Stimulated activated CD8-positive, alpha-beta memory T cell treated with anti-CD3 and anti-CD28 coated beads, Interleukin-7, amount 100 ng/mL, for 48 hours (primary cell): Measurements from ENCODE around the gene NEUROD6.

Experiments
- DNase-seq, 2 donors: peaks; one replicate each; pipeline ENCODE4 v3.0.0-alpha.2; 2020; ENCODE audit warnings: low read depth in 1 of 2; ENCODE audit errors: extremely low read depth in 1 of 2

NEUROD6 gene

DNA sequence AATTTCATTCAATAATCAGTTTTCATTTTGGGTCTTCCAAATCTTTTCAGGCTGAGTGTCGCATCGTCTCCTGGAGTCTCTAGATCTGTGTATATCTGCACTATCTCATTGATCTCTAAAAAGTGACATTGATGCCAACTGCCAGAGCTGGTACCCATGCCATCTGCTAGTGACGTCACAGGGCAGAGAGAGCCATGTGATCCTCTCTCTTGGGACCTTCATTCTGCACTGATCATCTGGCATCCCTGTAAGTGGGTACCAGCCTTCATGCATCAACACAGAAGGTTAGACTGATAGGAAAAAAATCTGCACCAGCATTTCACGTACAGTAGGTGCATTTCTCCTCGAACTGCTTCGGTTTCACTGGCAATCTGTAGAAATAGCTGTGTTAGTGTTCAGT lies at the start of gene NEUROD6:
NEUROD6 (minus strand) TSS at position 124 of the 400 bp plus-strand sequence. CDS start 1,458 bp downstream, outside the sequence.
- DNase-seq: no peak

DNA sequence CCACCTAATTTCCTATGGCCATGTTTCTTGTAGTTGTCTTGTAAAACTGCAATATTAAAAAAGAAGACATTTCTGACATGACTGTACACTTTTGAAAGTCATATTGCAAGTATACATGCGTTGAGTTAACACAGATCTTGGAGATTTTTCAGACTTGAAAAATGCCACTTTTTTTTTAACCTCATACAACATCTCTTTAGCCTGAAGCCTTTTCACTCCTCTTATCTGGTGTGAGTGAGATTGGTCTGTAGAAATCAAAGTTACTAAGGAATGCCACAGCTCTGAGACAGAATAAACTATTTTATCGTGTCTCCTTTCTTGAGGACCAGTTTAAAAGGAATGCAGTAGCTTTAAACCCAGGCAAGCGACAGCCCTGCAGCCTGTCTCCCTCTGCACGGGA lies 43.9 kb upstream of the NEUROD6 start:
- no peak for DNase-seq

DNA sequence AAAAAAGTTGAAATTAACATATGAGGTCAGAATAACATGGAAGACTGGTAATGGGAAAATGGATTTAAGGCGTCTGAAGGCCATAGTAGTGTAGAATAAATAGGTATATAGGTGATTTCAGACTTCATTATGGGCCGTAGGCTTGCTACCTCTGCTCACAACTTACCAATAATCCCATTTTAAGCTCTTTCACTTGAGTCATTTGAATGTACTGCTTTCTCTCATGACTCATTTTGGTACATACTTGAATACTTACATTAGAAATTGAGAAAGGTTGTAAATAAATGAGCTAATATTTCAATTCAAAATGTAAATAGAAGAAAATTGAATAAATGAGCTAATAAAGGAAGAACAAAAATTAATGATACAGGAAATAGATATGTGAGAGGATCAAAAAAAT lies 42.2 kb upstream of the NEUROD6 start:
- DNase-seq: no peak

DNA sequence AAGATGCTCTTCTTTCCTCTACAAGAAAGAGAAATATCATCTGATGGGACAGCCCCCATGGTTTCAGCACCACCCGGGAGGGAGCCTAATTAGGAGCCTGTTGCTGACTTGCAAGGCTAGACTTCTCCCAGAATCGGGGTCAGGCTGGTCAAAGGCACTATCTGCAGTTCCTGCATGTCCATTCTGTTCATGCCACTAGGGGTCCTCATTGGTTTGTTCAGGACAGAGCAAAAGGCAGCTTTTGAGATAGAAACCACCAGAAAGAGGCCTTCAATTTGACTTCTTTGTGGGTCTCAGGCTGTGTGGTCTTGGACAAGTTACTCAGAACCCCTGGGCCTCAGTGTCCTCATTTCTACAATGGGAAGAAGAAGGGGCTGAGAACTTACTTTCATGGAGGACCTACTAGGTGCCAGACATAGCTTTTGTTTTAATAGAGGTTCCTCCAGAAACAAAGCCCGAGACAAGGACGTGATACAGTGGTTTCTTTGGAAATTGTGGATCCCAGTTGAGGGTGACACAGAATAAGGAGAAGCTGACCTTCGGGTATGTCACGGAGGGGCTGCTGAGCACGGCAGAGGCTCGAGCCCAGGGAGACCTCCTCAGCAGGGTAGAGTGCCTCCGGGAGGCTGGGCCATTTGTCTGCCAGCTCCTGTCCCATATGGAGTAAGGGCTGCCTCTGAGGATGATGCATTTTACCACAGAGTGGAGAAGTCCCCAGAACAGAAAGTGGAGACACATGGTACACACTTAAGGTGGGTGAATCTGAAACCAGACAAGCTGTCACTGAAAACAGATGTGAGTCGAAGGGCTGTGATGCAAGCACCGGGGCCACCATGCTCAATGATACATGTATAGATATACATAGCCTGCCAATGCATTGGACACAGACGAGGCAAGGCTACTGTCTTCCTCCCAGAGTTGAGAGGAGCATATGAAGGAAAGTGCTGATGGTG lies 33.1 kb upstream of the NEUROD6 start:
- DNase-seq: no peak

DNA sequence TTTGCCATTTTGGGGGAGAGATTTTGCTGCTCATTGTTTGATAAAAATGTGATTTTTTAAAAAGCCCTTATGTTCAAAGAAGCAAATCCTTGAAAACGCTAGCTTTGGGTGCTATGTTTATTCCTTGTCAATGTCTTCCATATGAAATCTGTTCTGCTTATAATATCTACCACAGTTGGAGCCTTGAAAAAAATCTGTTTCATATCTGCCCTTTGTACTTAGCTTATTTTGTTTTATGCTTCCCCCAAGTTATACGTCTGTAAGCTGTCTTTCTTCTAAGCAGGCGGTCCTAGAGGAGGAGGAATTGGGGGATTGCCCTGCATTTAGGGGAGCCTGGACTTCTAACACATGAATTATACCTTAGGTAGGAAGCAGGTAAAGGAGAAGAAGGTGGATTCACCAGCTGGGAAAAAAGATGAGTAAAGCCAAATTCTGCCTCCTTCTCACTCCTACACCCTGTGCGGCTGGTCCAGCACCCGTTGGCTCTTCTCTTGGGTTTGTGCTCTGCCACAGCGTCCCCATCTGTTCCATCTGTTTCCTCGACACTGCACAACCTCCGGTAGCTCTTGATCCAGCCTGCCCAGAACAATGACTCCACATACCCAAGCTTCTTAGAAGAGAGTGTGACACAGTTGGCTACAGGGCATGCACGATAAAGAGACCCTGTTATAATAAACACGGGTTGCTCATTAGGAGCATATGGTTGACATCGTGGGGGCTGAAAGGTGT lies 31.9 kb upstream of the NEUROD6 start:
- DNase-seq: no peak

DNA sequence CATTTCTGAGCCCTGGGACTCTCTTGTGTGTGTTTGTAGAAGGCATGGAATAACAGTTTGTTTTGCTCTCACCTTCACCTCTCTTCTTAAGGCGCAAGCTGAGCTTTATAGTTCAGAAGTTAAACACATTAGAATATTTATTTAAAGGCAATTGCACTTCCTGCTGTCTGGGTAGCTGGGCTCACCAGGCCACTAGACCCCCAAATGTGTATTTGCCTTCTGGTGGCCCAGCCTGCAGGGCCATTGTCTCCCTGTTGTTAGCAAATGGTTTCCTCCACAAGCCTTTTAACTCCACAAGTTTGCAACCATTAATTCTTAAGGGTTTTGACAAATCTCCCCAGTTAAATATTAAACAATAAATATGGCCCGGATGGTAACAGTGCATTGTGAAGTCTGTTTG lies 31.1 kb upstream of the NEUROD6 start:
- DNase-seq: no peak

DNA sequence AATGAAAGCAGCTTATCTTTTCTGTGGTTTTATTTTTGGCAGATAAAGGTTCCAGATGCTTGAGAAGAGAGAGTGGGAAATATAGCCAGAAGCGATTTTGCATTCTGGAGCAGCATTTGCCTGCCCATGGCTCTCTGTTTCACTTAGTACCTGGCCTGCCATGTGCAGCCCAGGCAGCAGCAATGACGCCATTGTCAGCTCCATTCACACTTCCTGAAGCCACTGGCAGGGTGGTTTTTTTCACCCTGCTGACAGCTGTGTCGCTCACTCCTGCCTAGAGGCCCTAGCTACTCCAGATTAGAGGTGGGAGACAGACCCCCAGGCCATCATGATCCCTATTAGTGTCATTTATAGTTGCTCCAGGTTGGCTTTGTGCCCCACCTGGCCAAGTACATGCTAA lies 30.1 kb upstream of the NEUROD6 start:
- no peak for DNase-seq

DNA sequence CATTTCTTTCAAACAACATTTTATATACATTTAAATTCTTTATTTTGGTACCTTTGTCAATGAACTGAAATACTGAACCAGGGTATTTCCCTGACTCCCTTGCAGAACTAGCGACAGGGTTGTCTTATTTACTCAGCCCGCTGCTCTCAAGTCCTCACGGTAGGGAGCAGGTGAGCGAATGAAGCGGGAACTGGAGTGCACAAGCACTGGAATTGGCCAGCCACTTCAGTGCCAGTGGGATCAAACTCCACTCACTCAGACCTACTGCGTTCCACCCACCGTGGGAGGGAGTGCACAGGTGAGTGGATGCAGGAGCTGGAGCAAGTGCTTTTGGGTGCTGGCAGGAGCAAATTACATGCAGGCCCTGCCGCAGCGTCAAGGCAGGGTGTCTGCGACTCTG lies 28.1 kb upstream of the NEUROD6 start:
- no peak for DNase-seq

DNA sequence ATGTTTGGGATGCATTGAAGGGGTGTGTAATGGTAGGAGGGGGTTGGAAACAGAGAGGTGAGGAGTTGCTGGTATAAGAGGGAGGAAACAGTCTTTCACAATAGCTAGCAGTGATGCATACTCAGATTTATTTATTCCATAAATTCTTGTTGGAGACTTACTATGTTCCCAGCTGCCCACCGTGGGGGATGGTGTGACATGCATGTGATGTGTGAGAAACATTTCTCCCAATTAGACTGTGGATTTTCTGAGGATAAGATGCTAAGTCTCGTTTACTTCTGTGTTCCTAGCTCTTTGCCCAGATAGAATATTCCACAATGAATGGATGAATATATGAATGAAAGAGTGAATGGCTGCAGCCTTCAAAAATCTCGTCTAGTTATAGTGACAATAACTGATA lies 23.0 kb upstream of the NEUROD6 start:
- DNase-seq: no peak

DNA sequence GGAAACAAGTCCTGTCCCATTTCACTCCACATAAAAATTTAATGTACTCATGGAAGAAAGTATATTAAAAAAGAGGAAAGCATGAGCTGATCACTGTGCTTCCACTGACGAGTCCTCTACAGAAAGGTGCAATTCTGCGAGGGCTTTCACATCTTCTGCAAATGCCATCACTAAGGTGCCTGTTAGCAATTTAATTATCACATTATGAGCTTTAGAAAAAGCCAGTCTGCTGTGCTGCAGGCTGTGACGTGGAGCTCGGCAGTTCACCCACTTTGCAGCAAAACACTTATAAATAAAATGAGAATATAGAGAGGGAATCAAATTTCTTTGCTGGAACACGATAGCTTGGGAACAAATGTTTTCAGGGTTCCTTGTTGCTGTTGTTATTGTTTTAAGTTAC lies 22.5 kb upstream of the NEUROD6 start:
- no peak for DNase-seq

DNA sequence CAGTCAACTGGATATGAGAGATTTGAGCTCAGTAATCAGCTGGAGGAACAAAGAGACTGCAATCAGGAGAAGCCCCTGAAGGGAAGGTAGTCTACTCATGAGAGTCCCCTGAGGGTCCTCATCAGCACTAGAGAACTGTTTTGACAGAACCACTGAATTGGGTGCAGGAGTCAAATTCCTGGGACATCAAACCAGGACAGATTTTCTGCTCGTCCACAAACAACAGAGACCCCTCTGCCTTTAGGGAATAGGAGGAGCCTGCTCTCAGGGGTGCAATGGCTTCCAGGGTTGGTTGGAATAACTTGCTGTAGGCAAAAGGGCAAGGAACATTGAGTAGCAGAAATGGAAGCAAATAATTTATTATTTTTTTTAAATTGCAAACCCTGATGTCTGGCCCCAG lies 21.9 kb upstream of the NEUROD6 start:
- no peak for DNase-seq

DNA sequence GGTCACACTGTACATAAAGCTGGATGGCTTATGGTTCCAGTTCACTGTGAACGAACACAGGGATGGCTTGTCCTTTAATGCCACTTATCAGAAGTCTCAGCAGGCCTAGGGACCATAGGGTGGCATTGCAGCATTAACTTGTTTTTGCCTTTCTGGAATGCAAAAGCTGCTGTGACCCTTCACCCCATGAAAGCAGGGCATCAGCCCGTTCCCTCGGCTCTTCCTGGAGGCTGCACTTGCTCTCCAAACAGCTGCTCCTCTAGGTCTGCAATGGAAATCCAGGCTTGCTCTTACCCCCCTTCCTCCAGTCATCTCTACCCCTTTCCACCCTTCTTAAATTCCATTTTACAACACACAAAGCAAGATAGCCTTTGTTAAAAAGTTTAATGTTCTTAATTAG lies 17.9 kb upstream of the NEUROD6 start:
- no peak for DNase-seq

DNA sequence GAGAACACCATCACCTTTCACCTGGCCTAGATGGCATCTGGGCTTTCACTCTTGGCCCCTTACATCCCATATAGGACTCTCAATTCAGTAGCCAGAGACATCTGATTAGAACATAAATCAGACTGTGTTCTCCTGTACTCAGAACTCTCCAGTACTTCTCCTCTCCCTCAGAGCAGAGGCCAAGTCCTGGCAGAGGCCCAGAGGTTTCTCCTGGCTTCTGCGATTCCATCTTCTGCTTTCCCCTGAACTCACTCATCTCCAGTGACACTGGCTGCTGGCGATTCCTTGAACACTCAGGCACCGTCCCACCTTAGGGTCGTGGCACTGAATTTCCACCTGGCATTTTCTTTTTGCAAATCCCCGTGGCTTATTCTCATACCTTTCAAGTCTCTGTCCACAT lies 4.9 kb upstream of the NEUROD6 start:
- DNase-seq: no peak

DNA sequence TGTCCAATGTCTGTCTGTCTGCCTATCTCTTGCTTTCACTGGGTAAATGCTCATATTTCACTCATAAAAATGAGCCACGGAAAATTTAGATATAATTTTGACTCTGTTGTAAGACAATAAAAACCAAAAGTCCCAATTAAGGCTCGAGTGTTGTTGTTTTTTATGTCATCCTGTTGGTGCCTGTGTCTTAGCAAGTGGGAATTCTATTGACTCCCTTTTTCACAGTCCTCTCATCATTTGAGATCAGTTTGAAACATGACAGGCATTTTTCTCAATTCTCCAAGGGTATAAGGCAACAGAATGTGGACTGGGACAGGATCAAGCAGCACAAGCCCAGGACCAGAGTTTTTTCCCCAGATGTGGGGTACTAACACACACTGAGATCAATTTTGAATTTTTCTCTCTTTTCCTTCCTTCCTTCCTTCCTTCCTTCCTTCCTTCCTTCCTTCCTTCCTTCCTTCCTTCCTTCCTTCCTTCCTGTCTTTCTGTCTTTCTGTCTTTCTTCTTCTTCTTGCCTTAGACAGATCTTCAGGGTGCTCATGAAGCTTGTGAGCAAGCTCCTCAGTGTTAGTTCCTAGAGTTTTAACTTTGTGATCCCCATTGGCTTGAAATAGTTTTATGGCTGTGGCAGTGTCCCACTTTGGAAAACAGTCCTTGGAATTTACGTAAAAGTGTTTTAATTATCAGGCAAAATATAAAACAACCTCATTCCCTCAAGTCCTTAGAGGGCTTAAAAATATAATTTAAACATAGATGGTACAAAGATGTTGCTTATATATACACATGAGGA lies 3.2 kb upstream of the NEUROD6 start:
- DNase-seq: no peak

DNA sequence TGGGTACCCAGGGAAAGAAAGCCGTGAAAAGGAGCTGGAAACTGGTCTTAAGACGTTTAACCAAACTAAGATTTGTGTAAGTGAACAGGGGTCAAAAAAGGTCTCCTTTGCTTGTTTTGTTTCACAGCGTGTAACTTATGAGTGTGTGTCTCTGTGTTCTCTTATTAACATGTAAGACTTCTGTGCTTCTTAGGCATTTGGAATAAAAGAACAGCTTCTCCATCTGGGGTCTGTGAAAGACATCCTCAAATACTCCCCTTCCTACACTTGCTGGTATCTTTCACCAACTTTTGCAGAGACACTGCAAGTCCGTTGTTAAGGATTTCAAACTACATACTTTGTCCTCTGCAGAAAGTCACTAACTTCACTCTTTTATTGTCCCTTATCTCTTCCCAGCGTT lies 615 bp upstream of the NEUROD6 start:
- no peak for DNase-seq

DNA sequence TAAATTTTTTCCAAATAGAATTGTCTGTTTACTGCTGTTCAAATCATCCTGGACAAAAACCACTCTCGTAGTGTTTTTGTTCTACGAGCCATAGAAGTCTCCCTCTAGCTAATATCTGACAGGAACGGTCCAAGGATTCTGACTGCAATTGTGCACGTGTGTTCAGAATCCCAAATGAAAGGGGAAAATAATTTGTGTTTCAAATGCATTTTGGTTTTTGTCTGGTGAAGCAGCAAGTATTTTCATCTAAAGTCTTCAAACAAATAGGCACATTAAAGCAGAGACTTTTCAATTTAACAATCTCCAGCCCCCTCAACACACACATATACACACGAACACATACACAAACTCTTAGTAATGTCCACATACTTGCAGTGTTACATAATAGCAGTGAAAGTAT lies 475 bp downstream of the NEUROD6 start:
- no peak for DNase-seq

DNA sequence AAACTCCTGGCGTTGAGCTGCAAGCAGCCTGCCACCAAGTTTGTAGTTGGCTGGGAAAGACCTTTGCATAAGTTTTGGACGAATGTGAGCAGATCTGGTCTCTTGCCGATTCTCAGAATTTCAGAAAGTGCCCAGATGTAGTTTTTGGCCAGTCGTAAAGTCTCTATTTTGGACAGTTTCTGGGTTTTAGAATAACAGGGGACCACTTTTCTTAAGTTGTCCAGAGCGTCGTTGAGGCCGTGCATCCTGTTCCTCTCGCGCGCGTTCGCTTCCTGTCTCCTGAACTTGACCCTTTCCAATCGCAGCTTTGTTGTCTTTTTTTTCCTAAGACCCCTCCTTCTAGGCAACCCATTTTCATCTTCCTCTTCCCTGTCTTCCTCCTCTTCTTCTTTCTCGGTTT lies 1.8 kb downstream of the NEUROD6 start:
- no peak for DNase-seq

DNA sequence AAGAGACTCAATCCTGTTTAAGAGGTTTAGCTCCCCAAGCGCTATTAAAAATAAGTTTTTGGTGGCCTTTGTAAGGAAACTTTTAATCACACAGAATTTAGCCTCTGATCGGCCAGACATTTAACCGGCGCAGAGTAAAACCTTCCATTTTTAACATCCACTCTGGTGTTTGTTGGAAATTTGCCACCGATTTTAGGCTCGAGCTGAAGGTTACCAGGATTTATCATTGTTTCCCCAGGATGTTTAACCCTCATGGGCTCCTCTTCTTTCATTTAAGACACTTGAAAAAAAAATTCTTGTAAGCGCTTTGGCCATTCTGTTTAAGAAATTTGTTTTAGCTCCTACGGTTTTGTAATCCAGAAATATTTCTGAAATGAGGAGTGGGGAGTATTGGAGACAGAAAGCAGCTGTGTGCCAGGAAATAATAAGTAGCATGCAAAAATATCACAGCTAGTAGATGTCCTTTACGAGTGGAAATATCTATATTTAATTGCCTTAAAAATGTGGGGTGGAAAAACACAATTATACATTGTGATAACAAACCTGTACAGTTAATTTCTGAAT lies 3.4 kb downstream of the NEUROD6 start:
- no peak for DNase-seq

DNA sequence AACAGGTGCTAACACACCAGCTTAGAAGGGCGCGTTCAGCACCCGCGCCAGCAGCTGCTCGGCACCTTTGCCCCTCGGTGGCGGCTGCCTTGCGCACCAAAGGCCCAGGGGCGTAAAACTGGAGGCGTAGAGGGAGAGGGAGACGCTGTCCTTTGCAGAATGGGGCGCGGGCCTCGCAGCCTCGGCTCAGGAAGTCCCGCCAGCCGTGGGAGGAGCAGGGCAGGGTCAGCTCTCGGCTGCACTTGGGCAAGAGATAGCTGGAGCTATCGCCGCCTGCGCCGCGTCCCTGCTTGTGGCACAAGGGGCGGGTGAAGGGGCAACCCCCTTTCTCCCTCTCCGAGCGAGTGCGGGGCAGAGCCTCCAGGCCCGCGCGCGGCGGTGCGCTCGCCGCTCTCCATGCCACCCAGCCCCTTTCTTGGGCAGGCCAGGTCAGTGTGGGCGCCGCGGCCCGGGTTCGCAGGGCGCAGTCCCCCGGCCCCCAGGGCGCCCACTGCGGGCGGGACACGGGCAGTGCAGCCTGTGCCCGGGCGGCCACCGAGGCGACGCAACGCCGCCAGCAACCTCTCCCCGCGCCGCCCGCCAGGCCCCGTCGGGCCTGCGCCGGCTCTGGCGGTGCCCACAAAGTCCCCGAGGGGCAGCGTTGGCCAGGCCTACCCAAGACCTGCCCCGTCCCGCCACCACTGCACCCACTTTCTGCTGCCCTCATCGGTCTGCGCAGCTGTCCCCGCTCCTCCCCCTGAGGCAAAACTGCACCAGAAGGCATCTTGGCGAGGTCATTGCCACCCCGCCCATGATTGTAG lies 4.1 kb downstream of the NEUROD6 start:
- no peak for DNase-seq

DNA sequence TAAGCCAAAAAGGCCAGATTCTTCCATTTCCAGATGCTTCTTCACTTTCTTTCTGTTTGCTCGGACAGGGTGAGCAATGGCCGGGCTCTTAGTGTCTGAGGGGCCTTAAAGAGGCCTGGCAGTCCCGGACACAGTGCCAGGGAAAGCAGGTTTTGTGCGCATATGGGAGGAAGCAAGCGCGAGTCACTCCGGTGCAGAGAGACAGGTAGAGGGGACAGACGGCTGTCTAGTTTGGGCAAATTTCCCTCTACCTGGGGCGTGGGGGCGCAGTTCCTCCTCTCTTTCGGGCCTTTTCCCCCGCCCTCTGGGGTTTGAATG lies 4.7 kb downstream of the NEUROD6 start:
- no peak for DNase-seq
